Measurements from ENCODE around the gene PERM1.
"Not testable (repeated sequence)": the region's sequence is repeated elsewhere in the genome, so short reads cannot be mapped to it uniquely, and the experiment has no call there.

DNA sequence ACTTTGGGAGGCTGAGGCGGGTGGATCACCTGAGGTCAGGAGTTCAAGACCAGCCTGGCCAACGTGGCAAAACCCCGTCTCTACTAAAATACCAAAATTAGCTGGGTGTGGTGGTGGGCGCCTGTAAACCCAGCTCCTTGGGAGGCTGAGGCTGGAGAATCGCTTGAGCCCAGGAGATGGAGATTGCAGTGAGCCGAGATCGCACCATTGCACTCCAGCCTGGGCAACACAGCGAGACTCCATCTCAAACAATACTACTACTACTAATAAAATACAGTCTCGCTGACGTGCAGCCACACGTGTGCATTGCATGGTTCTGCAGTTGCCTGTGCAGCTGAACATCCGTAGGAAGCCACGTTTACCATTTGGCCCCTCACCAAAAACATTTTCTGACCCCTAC, 35.1 kb downstream of the PERM1 start:
- TF ChIP-seq, protein P1, sequence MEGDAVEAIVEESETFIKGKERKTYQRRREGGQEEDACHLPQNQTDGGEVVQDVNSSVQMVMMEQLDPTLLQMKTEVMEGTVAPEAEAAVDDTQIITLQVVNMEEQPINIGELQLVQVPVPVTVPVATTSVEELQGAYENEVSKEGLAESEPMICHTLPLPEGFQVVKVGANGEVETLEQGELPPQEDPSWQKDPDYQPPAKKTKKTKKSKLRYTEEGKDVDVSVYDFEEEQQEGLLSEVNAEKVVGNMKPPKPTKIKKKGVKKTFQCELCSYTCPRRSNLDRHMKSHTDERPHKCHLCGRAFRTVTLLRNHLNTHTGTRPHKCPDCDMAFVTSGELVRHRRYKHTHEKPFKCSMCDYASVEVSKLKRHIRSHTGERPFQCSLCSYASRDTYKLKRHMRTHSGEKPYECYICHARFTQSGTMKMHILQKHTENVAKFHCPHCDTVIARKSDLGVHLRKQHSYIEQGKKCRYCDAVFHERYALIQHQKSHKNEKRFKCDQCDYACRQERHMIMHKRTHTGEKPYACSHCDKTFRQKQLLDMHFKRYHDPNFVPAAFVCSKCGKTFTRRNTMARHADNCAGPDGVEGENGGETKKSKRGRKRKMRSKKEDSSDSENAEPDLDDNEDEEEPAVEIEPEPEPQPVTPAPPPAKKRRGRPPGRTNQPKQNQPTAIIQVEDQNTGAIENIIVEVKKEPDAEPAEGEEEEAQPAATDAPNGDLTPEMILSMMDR (IDR thresholded peaks at IDR 0.05; ENCODE audit: control extremely low read depth in 1 of 3, insufficient read depth in 1 of 3, low read depth in 1 of 3, low read length in 3 of 3), result not testable (repeated sequence)
- not testable (repeated sequence) for TF ChIP-seq SAP30 (IDR thresholded peaks at IDR 0.05; ENCODE audit: insufficient read depth, insufficient replicate concordance, low read length); NRF1 (IDR thresholded peaks at IDR 0.05; ENCODE audit: low read depth, low read length); EP300 (IDR thresholded peaks at IDR 0.05; ENCODE audit: borderline replicate concordance in 1 of 2, low read depth in 2 of 2, low read length in 2 of 2); POLR2A (IDR thresholded peaks at IDR 0.05; ENCODE audit: control extremely low read depth in 1 of 2, low read depth in 2 of 2, low read length in 2 of 2); HDAC6 (IDR thresholded peaks at IDR 0.05; ENCODE audit: low read depth, low read length); POU5F1 (IDR thresholded peaks at IDR 0.05; ENCODE audit: low read depth, low read length); SP1 (IDR thresholded peaks at IDR 0.05; ENCODE audit: low read depth, low read length); SRF (IDR thresholded peaks at IDR 0.05; ENCODE audit: low read depth, low read length); POLR2AphosphoS5 (IDR thresholded peaks at IDR 0.05; ENCODE audit: low read depth, low read length)
- TF ChIP-seq, protein P2, sequence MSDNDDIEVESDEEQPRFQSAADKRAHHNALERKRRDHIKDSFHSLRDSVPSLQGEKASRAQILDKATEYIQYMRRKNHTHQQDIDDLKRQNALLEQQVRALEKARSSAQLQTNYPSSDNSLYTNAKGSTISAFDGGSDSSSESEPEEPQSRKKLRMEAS (IDR thresholded peaks at IDR 0.05), result not testable (repeated sequence)
